DND-41 (cell line): ENCODE data around the gene STARD7.

ENCODE experiments used
- ATAC-seq: fragments of 200-7000 bp; cut with Tn5 transposase; 3 replicates; pipeline ENCODE4 v1.9.1; 2021; ENCODE audit warnings: low read depth; ENCODE audit not compliant: insufficient read depth
- DNase-seq: peaks from one replicate; pipeline ENCODE4 v3.0.0-alpha.2; 2020
- H2AFZ ChIP-seq: 2 replicates; pipeline ENCODE4 v1.6.0; 2012; ENCODE audit warnings: low read depth, low read length
- H3K27ac ChIP-seq: 2 replicates; pipeline ENCODE4 v1.5.1; 2012; ENCODE audit warnings: low read length, inconsistent platforms
- H3K27me3 ChIP-seq: fragments of 200-600 bp; sonication (generic); 2 replicates; pipeline ENCODE4 v1.6.0; 2012; ENCODE audit warnings: low read length, mild to moderate bottlenecking, inconsistent platforms; ENCODE audit not compliant: insufficient read depth, poor library complexity
- H3K36me3 ChIP-seq: 2 replicates; pipeline ENCODE4 v1.5.1; 2012; ENCODE audit warnings: low read length, inconsistent platforms; ENCODE audit not compliant: insufficient read depth
- H3K4me1 ChIP-seq: 2 replicates; pipeline ENCODE4 v1.5.1; 2012; ENCODE audit warnings: mild to moderate bottlenecking, low read length; ENCODE audit not compliant: insufficient read depth
- H3K4me2 ChIP-seq: 2 replicates; pipeline ENCODE4 v1.6.0; 2012; ENCODE audit warnings: mild to moderate bottlenecking, moderate library complexity, low read length, inconsistent platforms; ENCODE audit not compliant: insufficient read depth
- H3K4me3 ChIP-seq, 2 experiments: fragments of 200-600 bp in 1 of 2; shearing (Covaris generic) in 1 of 2; 2 replicates each; pipeline ENCODE4 v1.5.1; 2012 to 2016; ENCODE audit warnings: inconsistent platforms in 2 of 2, low read length in 2 of 2, mild to moderate bottlenecking in 2 of 2, low read depth in 1 of 2, moderate library complexity in 1 of 2
- H3K79me2 ChIP-seq: 2 replicates; pipeline ENCODE4 v1.6.0; 2012; ENCODE audit warnings: low read length, inconsistent platforms; ENCODE audit not compliant: insufficient read depth
- H3K9ac ChIP-seq: 2 replicates; pipeline ENCODE4 v1.6.0; 2012; ENCODE audit warnings: low read depth, mild to moderate bottlenecking, inconsistent platforms, low read length, moderate library complexity
- H3K9me3 ChIP-seq: 2 replicates; pipeline ENCODE4 v1.5.1; 2012; ENCODE audit warnings: low read length, moderate library complexity, mild to moderate bottlenecking, inconsistent platforms; ENCODE audit not compliant: insufficient read depth, severe bottlenecking
- H4K20me1 ChIP-seq: 2 replicates; pipeline ENCODE4 v1.6.0; 2012; ENCODE audit warnings: low read length; ENCODE audit not compliant: insufficient read depth
- CTCF ChIP-seq: IDR thresholded peaks from 2 replicates; pipeline ENCODE4 v1.5.1; 2012; ENCODE audit warnings: borderline replicate concordance, low read length, moderate library complexity, mild to moderate bottlenecking; ENCODE audit not compliant: poor library complexity, severe bottlenecking; ENCODE audit errors: extremely low read depth
- EZH2 ChIP-seq: IDR thresholded peaks from 3 replicates; pipeline ENCODE4 v1.6.1; 2012; ENCODE audit warnings: borderline replicate concordance, low read depth, mild to moderate bottlenecking, moderate library complexity, low read length, inconsistent platforms; ENCODE audit not compliant: severe bottlenecking

The STARD7 gene

GRCh38 chr2:96197546-96198255 is 10.9 kb downstream of the STARD7 start:
- H3K9ac ChIP-seq: no peak overlapping the region
- H3K36me3 ChIP-seq: peaks cover 36% of the 10 kb centered on the region
- H3K4me3 ChIP-seq: no peak overlapping the region
- no peak overlapping the region for H3K4me2 ChIP-seq
- no peaks in the 10 kb centered on the region for H3K27me3 ChIP-seq
- DNase-seq (no peak), ATAC-seq (no peak)
- H3K4me1 ChIP-seq: no peaks in the 10 kb centered on the region
- TF ChIP-seq CTCF (no peak), EZH2 (no peak)
- H3K27ac ChIP-seq: no peak overlapping the region
- H2AFZ ChIP-seq: no peak overlapping the region
- peaks cover 86% of the 10 kb centered on the region for H3K79me2 ChIP-seq
- no peaks in the 10 kb centered on the region for H3K9me3 ChIP-seq
- H4K20me1 ChIP-seq: peaks cover 68% of the 10 kb centered on the region

- Histone ChIP-seq H3K4me2 (no peak overlapping the region), H4K20me1 (peaks cover 47% of the 10 kb centered on the region), H3K4me1 (no peaks in the 10 kb centered on the region), H2AFZ (no peak overlapping the region), H3K4me3 (no peak overlapping the region), H3K27ac (no peak overlapping the region), H3K79me2 (peaks cover 70% of the 10 kb centered on the region), H3K36me3 (peaks cover 58% of the 10 kb centered on the region), H3K27me3 (no peaks in the 10 kb centered on the region), H3K9me3 (no peaks in the 10 kb centered on the region), H3K9ac (no peak overlapping the region)
- ATAC-seq (no peak), DNase-seq (no peak)
- no peak for TF ChIP-seq EZH2
- no peak for TF ChIP-seq CTCF
Observed at GRCh38 chr2:96195410-96196066, 13.1 kb downstream of the STARD7 start.

GRCh38 chr2:96191937-96192670 is 16.5 kb downstream of the STARD7 start:
- no peak overlapping the region for H3K4me3 ChIP-seq
- H3K36me3 ChIP-seq: peaks cover 82% of the 10 kb centered on the region
- H3K9me3 ChIP-seq: no peaks in the 10 kb centered on the region
- no peak overlapping the region for H3K4me2 ChIP-seq
- H3K4me1 ChIP-seq: no peaks in the 10 kb centered on the region
- DNase-seq (no peak), ATAC-seq (no peak)
- TF ChIP-seq EZH2: no peak
- TF ChIP-seq CTCF: no peak
- no peak overlapping the region for H2AFZ ChIP-seq
- H3K27ac ChIP-seq: no peak overlapping the region
- H3K27me3 ChIP-seq: no peaks in the 10 kb centered on the region
- peaks cover 36% of the 10 kb centered on the region for H3K79me2 ChIP-seq
- peaks cover 23% of the 10 kb centered on the region for H4K20me1 ChIP-seq
- no peak overlapping the region for H3K9ac ChIP-seq
